ENCODE data around the gene HMOX2.

GRCh38 chr16:4454623-4455022, 21.6 kb upstream of the HMOX2 start:
- TF ChIP-seq EZH2 (IDR thresholded peaks at IDR 0.05) (no peak), FOXP2 (optimal IDR thresholded peaks at IDR 0.05; ENCODE audit: control extremely low read depth, extremely low read length, insufficient read depth) (no peak), POLR2AphosphoS5 (IDR thresholded peaks at IDR 0.05; ENCODE audit: borderline replicate concordance, low read depth, low read length) (no peak)

Data from SK-N-MC (cell line).